COLO668 (cell line): ENCODE data around the gene ERBB3.
A peak's percentile ranks its signal among the peaks of the same experiment; 100 is the strongest.

Experiments used
- DNase-seq: peaks from one replicate; lab custom pipeline; 2025; ENCODE audit not compliant: unreplicated experiment; lab: John Stamatoyannopoulos, UW

The ERBB3 gene

DNA sequence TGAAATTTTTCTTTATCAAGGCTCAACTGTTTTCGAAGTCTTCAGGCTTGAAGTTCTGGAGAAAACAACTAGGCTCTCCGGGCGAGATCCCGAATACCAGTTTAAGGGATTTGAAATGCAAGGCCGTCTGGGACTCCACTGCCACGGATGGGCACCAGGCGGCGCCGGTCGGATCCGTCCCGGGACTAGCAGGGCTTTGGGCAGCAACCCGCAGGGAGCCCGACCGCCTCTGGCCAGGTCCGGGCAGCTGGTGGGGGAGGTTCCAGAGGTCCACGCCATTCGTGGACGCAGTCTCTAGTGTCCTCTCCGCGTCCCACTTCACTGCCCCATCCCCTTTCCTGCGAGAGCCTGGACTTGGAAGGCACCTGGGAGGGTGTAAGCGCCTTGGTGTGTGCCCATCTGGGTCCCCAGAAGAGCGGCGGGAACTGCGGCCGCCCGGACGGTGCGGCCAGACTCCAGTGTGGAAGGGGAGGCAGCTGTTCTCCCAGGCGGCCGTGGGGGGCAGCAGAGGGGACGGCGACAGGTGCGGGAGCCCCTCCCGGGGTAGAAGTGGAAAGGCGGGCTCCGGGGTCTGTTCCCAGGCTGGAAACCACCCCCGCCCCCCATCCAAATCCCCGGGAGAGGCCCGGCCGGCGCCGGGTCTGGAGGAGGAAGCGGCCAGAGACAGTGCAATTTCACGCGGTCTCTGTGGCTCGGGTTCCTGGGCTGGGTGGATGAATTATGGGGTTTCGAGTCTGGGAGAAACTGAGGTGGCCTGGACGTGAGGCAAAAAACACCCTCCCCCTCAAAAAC lies 838 bp upstream of the ERBB3 start:
- DNase-seq, result peak; percentile 75

- peak; percentile 18 for DNase-seq
Observed at GRCh38 chr12:56080556-56081138, 682 bp downstream of the ERBB3 start.

DNA sequence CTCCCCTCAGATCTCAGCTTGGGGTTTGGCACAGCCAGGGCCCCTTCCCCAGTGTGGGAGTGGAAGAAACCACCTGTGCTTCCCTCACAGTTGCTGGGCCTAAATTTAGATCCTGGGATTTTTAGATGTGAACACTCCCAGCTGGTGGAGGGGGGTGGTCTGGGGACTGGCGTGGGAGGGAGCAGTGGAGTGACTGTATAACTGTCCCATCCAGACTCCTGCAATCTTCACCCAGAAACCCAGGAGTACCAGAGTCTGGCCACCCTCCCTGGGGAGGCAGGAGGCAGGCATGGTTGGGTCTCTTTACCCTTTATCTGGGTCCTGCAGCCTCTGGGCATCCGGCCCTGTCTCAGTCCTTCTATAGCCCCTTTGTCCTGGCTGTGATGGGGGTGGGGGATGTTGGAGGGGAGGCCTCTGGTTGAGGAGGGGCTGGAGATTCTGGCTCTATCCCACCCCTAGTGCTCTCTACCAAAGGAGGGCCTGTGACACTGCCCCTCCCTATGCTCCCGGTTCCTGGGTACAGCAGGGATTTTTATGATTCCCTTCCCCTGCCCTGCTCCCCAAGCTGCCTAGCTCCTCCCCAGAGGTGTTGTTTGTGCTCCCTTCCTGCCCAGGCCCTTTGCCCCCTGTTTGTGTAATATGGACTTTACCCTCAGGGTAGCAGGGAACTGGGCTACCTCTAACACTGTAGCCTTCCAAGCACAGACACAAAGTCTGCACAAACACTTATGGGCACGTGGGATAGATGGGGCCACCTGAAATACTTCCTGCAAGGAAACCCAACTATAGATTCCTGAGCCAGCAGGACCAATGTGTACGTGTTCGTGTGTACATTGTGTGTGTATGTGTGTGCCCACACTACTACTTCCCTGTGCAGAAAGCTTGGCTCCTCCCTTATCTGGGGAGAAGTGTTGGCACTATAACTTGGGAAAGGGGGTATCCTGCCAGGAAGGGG lies 1.7 kb downstream of the ERBB3 start:
- peak; percentile 18 for DNase-seq

DNA sequence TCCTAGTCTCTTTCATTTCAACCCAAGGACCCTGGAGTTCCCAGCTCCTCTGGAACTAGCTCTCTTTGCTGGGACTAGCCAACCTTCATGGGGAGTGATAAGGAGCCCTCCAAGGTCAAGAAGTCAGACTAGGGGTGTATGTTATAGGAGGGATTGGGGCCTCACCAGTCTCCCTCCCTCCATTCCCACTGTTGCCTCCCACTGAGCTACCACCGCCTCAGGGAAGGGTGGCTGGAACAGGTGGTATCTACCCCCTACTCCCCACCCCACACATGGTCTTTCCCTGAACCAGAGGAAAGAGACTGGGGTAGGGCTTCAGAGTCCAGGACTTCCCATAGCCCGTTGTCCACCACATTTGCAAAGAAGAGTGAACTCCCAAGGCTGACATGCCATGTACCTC lies 2.4 kb downstream of the ERBB3 start:
- DNase-seq, result no peak

DNA sequence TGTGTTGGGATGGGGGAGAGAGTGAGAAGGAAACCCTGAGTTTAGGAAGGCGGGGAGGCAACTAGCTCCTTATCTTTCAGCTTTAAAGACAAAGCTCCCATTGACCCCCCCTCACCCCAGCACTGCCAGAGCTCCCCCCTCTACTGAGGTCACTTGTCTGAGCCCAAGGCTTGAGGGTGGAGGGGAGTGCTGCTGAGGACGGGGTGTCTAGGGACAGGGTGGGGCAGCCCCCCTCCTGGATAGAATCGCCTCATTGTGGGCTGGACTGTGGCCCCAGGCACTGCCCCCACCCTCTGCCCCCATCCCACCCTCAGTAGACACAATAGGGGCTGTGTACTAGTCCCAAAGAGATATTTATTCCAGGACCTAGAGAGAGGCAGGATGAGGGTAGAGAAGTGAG lies 3.0 kb downstream of the ERBB3 start:
- DNase-seq, result no peak

GRCh38 chr12:56084958-56085543 lies 5.1 kb downstream of the ERBB3 start:
- DNase-seq, result peak; percentile 4

GRCh38 chr12:56086096-56086495 lies 6.1 kb downstream of the ERBB3 start:
- no peak for DNase-seq

DNA sequence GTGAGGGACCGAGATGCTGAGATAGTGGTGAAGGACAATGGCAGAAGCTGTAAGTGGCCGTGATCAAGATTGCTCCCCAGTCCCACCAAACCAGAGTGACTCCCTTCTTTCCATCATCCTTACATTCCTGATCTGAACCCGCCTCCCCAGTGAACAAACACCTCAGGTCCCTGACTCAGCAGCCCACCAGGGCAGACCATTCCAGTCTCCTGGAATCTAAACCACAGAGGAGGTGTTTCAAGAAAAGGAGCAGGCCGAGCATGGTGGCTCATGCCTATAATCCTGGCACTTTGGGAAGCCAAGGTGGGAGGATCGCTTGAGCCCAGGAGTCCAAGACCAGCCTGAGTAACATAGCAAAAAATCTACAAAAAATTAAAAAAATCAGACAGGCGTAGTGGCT lies 6.6 kb downstream of the ERBB3 start:
- DNase-seq, result no peak

DNA sequence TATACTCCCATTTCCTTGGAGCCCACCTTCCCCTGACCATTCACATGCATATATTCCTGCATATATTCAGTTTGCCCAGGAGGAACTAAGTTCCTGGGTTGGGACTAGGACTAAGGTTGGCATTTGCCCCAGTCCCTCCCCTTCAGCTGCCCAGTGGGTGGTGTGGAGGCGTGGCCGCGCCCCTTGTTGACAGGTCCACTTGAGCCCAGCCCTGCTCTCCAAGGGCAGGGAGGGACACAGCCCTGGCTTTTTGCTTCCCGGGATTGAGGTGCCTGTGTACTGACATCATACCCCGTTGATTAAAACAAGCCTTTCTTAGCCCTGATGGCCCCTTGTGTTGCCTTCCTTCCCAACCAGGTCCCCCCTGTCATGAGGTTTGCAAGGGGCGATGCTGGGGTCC lies 7.3 kb downstream of the ERBB3 start:
- DNase-seq, result peak; percentile 17

DNA sequence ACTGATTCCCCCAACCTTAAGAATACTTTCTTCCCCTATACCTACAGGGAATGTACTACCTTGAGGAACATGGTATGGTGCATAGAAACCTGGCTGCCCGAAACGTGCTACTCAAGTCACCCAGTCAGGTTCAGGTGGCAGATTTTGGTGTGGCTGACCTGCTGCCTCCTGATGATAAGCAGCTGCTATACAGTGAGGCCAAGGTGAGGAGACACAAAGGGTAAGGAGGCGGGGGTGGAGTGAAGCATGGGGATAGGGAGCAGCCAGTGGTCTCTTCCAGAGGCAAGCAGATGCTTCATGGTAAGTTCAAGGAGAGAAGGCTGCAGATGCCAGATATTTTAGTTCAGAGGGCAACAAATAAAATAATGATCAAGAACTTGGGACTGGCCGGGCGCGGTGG lies 17.8 kb downstream of the ERBB3 start:
- no peak for DNase-seq

DNA sequence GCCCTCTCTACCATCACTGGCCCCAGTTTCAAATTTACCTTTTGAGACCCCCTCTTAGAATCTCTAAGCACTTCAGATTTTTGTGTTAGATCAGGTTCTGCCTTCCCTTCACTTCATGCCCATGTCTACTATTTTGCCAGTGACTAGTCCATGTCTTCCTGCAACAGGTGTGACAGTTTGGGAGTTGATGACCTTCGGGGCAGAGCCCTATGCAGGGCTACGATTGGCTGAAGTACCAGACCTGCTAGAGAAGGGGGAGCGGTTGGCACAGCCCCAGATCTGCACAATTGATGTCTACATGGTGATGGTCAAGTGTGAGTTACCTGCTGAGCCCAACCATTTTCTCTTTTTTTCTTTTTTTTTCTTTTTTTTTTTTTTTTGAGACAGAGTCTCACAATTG lies 18.6 kb downstream of the ERBB3 start:
- no peak for DNase-seq

GRCh38 chr12:56099787-56100186 lies 19.8 kb downstream of the ERBB3 start:
- DNase-seq, result no peak

DNA sequence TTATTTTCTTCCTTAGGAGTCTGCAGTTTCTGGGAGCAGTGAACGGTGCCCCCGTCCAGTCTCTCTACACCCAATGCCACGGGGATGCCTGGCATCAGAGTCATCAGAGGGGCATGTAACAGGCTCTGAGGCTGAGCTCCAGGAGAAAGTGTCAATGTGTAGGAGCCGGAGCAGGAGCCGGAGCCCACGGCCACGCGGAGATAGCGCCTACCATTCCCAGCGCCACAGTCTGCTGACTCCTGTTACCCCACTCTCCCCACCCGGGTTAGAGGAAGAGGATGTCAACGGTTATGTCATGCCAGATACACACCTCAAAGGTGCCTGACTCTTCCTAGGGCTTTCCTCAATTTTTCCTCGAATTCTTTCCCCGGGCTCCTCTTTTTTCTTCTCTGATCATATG lies 21.1 kb downstream of the ERBB3 start:
- no peak for DNase-seq

DNA sequence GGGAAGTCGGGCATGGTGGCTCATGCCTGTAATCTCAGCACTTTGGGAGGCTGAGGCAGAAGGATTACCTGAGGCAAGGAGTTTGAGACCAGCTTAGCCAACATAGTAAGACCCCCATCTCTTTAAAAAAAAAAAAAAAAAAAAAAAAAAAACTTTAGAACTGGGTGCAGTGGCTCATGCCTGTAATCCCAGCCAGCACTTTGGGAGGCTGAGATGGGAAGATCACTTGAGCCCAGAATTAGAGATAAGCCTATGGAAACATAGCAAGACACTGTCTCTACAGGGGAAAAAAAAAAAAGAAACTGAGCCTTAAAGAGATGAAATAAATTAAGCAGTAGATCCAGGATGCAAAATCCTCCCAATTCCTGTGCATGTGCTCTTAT lies 22.7 kb downstream of the ERBB3 start:
- no peak for DNase-seq

GRCh38 chr12:56103066-56103711 lies 23.2 kb downstream of the ERBB3 start:
- no peak for DNase-seq

- DNase-seq, result no peak
Observed at GRCh38 chr12:56103823-56104108, 23.8 kb downstream of the ERBB3 start.

- peak; percentile 97 for DNase-seq
Observed at GRCh38 chr12:56104109-56104814, 24.3 kb downstream of the ERBB3 start, which contains the start of gene PA2G4. Gene PA2G4 (plus strand): TSS chr12:56104559. CDS start chr12:56104738, 179 bp downstream.

- DNase-seq, result peak; percentile 35
Observed at GRCh38 chr12:56104815-56105608, 25.0 kb downstream of the ERBB3 start.

- DNase-seq, result no peak
Observed at GRCh38 chr12:56105609-56105902, 25.6 kb downstream of the ERBB3 start.

DNA sequence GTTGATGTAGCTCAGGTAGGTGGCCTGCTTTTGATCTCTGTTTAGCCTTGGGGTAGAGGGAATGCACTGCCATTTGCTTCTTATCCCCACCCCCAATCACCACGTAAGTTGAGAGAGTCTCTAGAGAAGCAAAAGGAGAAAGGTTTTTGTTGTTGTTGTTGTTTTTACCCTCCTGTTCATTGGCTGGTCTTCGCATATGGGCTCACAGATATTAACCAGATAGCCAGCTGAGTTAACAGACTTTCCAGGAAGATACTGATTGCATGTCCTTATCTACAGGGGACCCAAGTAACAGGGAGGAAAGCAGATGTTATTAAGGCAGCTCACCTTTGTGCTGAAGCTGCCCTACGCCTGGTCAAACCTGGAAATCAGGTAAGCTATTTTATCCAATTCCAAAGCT lies 27.3 kb downstream of the ERBB3 start:
- DNase-seq, result no peak
